Activated CD4-positive, alpha-beta T cell treated with anti-CD3 and anti-CD28 coated beads, Interleukin-2, amount 50 U/mL, for 24 hours (primary cell): ENCODE data around the gene CACNA1H.
"Not testable (repeated sequence)": the region's sequence is repeated elsewhere in the genome, so short reads cannot be mapped to it uniquely, and the experiment has no call there.

Experiments used
- DNase-seq, 2 donors: peaks; one replicate each; pipeline ENCODE4 v3.0.0-alpha.2; 2020; ENCODE audit warnings: low read depth in 1 of 2, low spot score in 1 of 2

The CACNA1H gene

GRCh38 chr16:1173788-1174451 lies 21.0 kb downstream of the CACNA1H start:
- no peak for DNase-seq

GRCh38 chr16:1174477-1175357 lies 21.8 kb downstream of the CACNA1H start:
- DNase-seq: no peak

- DNase-seq: no peak
These were observed 22.8 kb downstream of the CACNA1H start for GRCh38 chr16:1175566-1176279.

GRCh38 chr16:1176280-1176897 lies 23.5 kb downstream of the CACNA1H start:
- no peak for DNase-seq

- no peak for DNase-seq
These were observed 24.1 kb downstream of the CACNA1H start for GRCh38 chr16:1177053-1177452.

- no peak for DNase-seq
These were observed 24.8 kb downstream of the CACNA1H start for GRCh38 chr16:1177750-1178149.

GRCh38 chr16:1178295-1178910 lies 25.5 kb downstream of the CACNA1H start:
- no peak for DNase-seq

GRCh38 chr16:1180549-1181403 lies 27.9 kb downstream of the CACNA1H start:
- DNase-seq: no peak

- no peak for DNase-seq
These were observed 28.8 kb downstream of the CACNA1H start for GRCh38 chr16:1181404-1182315.

- no peak for DNase-seq
These were observed 29.4 kb downstream of the CACNA1H start for GRCh38 chr16:1182316-1182671.

- no peak for DNase-seq
These were observed 30.3 kb downstream of the CACNA1H start for GRCh38 chr16:1182950-1183907.

- no peak for DNase-seq
These were observed 31.4 kb downstream of the CACNA1H start for GRCh38 chr16:1184156-1184868.

GRCh38 chr16:1184980-1185379 lies 32.1 kb downstream of the CACNA1H start:
- no peak for DNase-seq

- DNase-seq: not testable (repeated sequence)
These were observed 32.7 kb downstream of the CACNA1H start for GRCh38 chr16:1185460-1186207.

GRCh38 chr16:1188432-1189189 lies 35.7 kb downstream of the CACNA1H start:
- DNase-seq: peak; percentile 14 to 21

- DNase-seq: no peak
These were observed 36.5 kb downstream of the CACNA1H start for GRCh38 chr16:1189455-1189854.
